Kidney (tissue), 14 donors: Measurements from ENCODE around the gene MACC1. TPM values are rescaled to one million over a fixed set of nuclear protein-coding genes. Genes with fewer than 3 reads are reported as not detected.

Source experiments
- DNase-seq, 5 donors: peaks; one replicate each; pipeline ENCODE4 v3.0.0-alpha.2; 2013 to 2020
- FAIRE-seq: peaks from 2 replicates; lab custom pipeline; 2012; peaks lifted over from hg19 to GRCh38; lab: Jason Lieb, UNC
- H3K27ac ChIP-seq, 2 donors: one replicate each; pipeline ENCODE4 v1.7.0; 2013; ENCODE audit warnings: low read depth in 2 of 2, low read length in 2 of 2, inconsistent platforms in 1 of 2
- H3K27me3 ChIP-seq: one replicate; pipeline ENCODE4 v1.7.1; 2013; ENCODE audit warnings: low read length, inconsistent platforms; ENCODE audit not compliant: control insufficient read depth, insufficient read depth
- H3K36me3 ChIP-seq, 3 donors: one replicate each; pipeline versions ENCODE4 v1.7.0 to v1.7.1; 2013; ENCODE audit warnings: low read length in 3 of 3, control low read depth in 1 of 3, inconsistent platforms in 1 of 3; ENCODE audit not compliant: insufficient read depth in 3 of 3, control insufficient read depth in 2 of 3
- H3K4me1 ChIP-seq, 3 donors: one replicate each; pipeline versions ENCODE4 v1.7.0 to v1.7.1; 2013; ENCODE audit warnings: low read length in 3 of 3, inconsistent platforms in 1 of 3, low read depth in 1 of 3; ENCODE audit not compliant: control insufficient read depth in 2 of 3, insufficient read depth in 2 of 3
- H3K4me3 ChIP-seq, 3 donors: one replicate each; pipeline versions ENCODE4 v1.7.0 to v1.8.1; 2013; ENCODE audit warnings: low read length in 3 of 3, control low read depth in 1 of 3, inconsistent platforms in 1 of 3
- H3K9ac ChIP-seq, 3 donors: one replicate each; pipeline versions ENCODE4 v1.7.0 to v1.7.1; 2013; ENCODE audit warnings: low read length in 3 of 3, control low read depth in 1 of 3, inconsistent platforms in 1 of 3
- H3K9me3 ChIP-seq, 3 donors: one replicate each; pipeline versions ENCODE4 v1.7.0 to v1.7.1; 2013; ENCODE audit warnings: low read length in 3 of 3, control low read depth in 1 of 3, inconsistent platforms in 1 of 3; ENCODE audit not compliant: control insufficient read depth in 2 of 3, insufficient read depth in 1 of 3
- CTCF ChIP-seq: IDR thresholded peaks from 3 replicates; pipeline ENCODE4 v1.5.1; 2012; ENCODE audit warnings: mild to moderate bottlenecking, moderate library complexity, borderline replicate concordance; ENCODE audit not compliant: insufficient read depth; ENCODE audit errors: extremely low read depth
- intact Hi-C: fragments of 100-400 bp; cut with DNase I; formaldehyde crosslinking; loops from one replicate; pipeline ENCODE4 v1.11.1; 2022
- polyA plus RNA-seq: library from polyadenylated mRNA; stranded (reverse); fragments of 350-450 nt; fragmentation: Illumina TruSeq; extraction: RNeasy Lipid Tissue Mini Kit (QIAGEN cat#74804); gene quantifications from one replicate; pipeline ENCODE4 v1.2.3, GENCODE V29; 2014; ENCODE audit warnings: low read depth, low replicate concordance; ENCODE audit not compliant: insufficient read depth
- total RNA-seq: library from RNA; stranded (reverse); fragmentation: NEBNext Ultra II Directional; extraction: Animal tissue kit (Norgen Biotek cat#: 25700); gene quantifications from one replicate; pipeline ENCODE4 v1.2.1, GENCODE V29; 2021
- donor health status: control.
- donor health status: control.
- donor health status: control.
- donor health status: control.
- donor health status: control.
- donor health status: DM: yes; HTN: yes; CAD: no.
- donor health status: Normal renal cell carcinoma (clear cell type).

Gene MACC1
- total and polyA plus RNA-seq, 2 donors from 2014 or later = 3.7 to 72.6 TPM

DNA sequence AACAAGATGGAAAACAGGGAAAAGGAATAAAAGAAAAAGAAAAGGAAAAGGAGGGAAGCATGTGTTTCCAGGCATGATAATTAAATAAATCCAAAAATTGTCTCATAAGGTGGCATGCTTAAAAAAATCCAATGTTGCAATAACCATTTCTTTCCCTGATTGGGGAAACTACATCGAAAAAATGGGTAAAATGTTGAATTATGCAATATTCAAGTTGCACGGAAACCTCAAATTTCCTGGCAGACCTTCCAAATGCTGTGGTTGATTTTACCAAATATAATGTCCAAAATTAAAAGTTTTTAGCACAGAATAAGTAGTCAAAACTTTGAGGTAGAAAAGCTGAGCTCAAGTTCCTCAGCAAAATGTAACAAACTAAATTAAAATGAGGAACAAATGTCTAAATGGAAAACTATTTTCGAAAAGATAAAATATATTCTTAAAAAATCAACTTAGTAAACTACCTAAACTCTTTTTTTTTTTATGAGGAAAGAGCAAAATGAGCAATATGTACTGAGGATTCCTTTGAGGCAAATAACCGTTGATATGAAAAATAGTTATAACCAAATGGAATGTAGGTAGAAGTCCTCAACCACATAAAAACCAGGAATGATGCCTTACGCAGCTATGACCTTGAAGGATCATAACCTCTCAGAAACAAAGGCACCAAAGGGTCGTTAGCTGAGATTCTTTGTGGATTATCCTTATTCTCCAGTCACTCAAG is 52.6 kb downstream of the MACC1 start:
- Histone ChIP-seq H3K36me3 (peaks cover 0 to 2% (median 0%) of the 10 kb centered on the region in 3 donors), H3K9ac (no peak overlapping the region), H3K27ac (no peak overlapping the region), H3K4me1 (no peaks in the 10 kb centered on the region), H3K9me3 (no peaks in the 10 kb centered on the region), H3K27me3 (no peaks in the 10 kb centered on the region), H3K4me3 (no peak overlapping the region)
- FAIRE-seq (peak; percentile 33), DNase-seq (no peak)
- no peak for TF ChIP-seq CTCF
- intact Hi-C loops = loop anchor here (10.0 kb wide), 1 partner anchor 410 kb away; no protein-coding TSS in a partner anchor

GRCh38 chr7:20162665-20163064 is 54.5 kb downstream of the MACC1 start:
- no peak for TF ChIP-seq CTCF
- FAIRE-seq = no peak
- Histone ChIP-seq H3K9ac (no peak overlapping the region), H3K4me3 (no peak overlapping the region), H3K27ac (no peak overlapping the region), H3K9me3 (no peaks in the 10 kb centered on the region), H3K27me3 (no peaks in the 10 kb centered on the region), H3K4me1 (no peaks in the 10 kb centered on the region), H3K36me3 (peaks cover 0 to 7% (median 0%) of the 10 kb centered on the region in 3 donors)
- intact Hi-C loops = loop anchor here (10.0 kb wide), 1 partner anchor 408 kb away; no protein-coding TSS in a partner anchor
- no peak for DNase-seq

- intact Hi-C loops = no loop called here
- Histone ChIP-seq H3K4me3 (no peak overlapping the region), H3K4me1 (no peaks in the 10 kb centered on the region), H3K9me3 (no peaks in the 10 kb centered on the region), H3K27me3 (no peaks in the 10 kb centered on the region), H3K27ac (no peak overlapping the region), H3K9ac (no peak overlapping the region), H3K36me3 (peaks cover 0 to 7% (median 0%) of the 10 kb centered on the region in 3 donors)
- no peak for TF ChIP-seq CTCF
- DNase-seq = no peak
- FAIRE-seq = no peak
Measured at GRCh38 chr7:20159226-20159747, 57.9 kb downstream of the MACC1 start.
